Measurements from ENCODE around the gene GNAL. TPM values are rescaled to one million over a fixed set of nuclear protein-coding genes. Genes with fewer than 3 reads are reported as not detected.

GNAL gene
- total and polyA plus RNA-seq, 2 of the 4 experiments (the other 2 are of a cell fraction): 0.15 to 0.36 TPM

- H3K9ac ChIP-seq (ENCODE audit: low read depth, low read length): no peak overlapping the region
- H3K27me3 ChIP-seq (ENCODE audit: control insufficient read depth, insufficient read depth, low read length): peaks cover 11% of the 10 kb centered on the region
- ATAC-seq (ENCODE audit: low read depth) (no peak), DNase-seq (no peak)
- no peak overlapping the region for H4K5ac ChIP-seq (ENCODE audit: low read depth, low read length)
- H4K20me1 ChIP-seq (ENCODE audit: insufficient read depth, low read length): no peaks in the 10 kb centered on the region
- H3K14ac ChIP-seq (replicated peaks; ENCODE audit: low read depth, low read length): no peak overlapping the region
- no peak overlapping the region for H3K56ac ChIP-seq (ENCODE audit: extremely low read depth, insufficient read depth, low read length)
- H4K91ac ChIP-seq (ENCODE audit: insufficient read depth, low read depth, low read length): no peak overlapping the region
- no TSS peak for BruUV-seq (replicated peaks)
- no peaks in the 10 kb centered on the region for H3K79me1 ChIP-seq (ENCODE audit: low read depth in 1 of 2, low read length in 2 of 2)
- no peaks in the 10 kb centered on the region for H3K36me3 ChIP-seq (ENCODE audit: control insufficient read depth, insufficient read depth, low read length)
- H2AK9ac ChIP-seq (replicated peaks; ENCODE audit: low read depth, low read length, poor library complexity): no peak overlapping the region
- no peaks in the 10 kb centered on the region for H3K9me1 ChIP-seq (ENCODE audit: insufficient read depth, low read length)
- no peak overlapping the region for H2BK20ac ChIP-seq (ENCODE audit: low read depth, low read length)
- no peaks in the 10 kb centered on the region for H3K9me3 ChIP-seq (ENCODE audit: control insufficient read depth, insufficient read depth, low read length)
- intact Hi-C loops (cut with micrococcal nuclease) (no loop called here), dilution Hi-C loops (cut with HindIII; ENCODE audit: low sequenced_read_pairs, unreplicated experiment) (no loop called here), in situ Hi-C loops (cut with MboI; ENCODE audit: low sequenced_read_pairs) (no loop called here)
- no peak overlapping the region for H3K23ac ChIP-seq (ENCODE audit: low read depth, low read length)
- H2AFZ ChIP-seq (replicated peaks; ENCODE audit: low read length, poor library complexity): no peak overlapping the region
- WGBS, 2 experiments (ENCODE audit: extremely low coverage in 2 of 2, insufficient read length in 1 of 2): 12 to 100% methylated on average over 1 to 4 of the region's 10 CpGs
- no peak overlapping the region for H3K4me3 ChIP-seq (ENCODE audit: insufficient read depth, low read depth, low read length)
- H3K18ac ChIP-seq (ENCODE audit: low read depth, low read length): no peak overlapping the region
- no peak for TF ChIP-seq USF2 (IDR thresholded peaks at IDR 0.05; ENCODE audit: low read depth, low read length)
- TF ChIP-seq RAD21 (IDR thresholded peaks at IDR 0.05; ENCODE audit: low read length): no peak
- TF ChIP-seq POLR2A (IDR thresholded peaks at IDR 0.05; ENCODE audit: low read depth, low read length): no peak
- TF ChIP-seq BHLHE40 (IDR thresholded peaks at IDR 0.05; ENCODE audit: low read depth, low read length): no peak
- TF ChIP-seq MAZ (IDR thresholded peaks at IDR 0.05; ENCODE audit: borderline replicate concordance, low read depth, low read length): no peak
- no peak for TF ChIP-seq CEBPB (IDR thresholded peaks at IDR 0.05; ENCODE audit: low read depth, low read length)
- no peak for TF ChIP-seq RFX5 (IDR thresholded peaks at IDR 0.05; ENCODE audit: low read depth, low read length)
- no peak for TF ChIP-seq CHD1 (IDR thresholded peaks at IDR 0.05; ENCODE audit: low read depth, low read length)
- TF ChIP-seq NFE2L2 (IDR thresholded peaks at IDR 0.05; ENCODE audit: low read depth, low read length): no peak
- TF ChIP-seq MAFK (IDR thresholded peaks at IDR 0.05; ENCODE audit: low read depth, low read length): no peak
- no peak for TF ChIP-seq RCOR1 (IDR thresholded peaks at IDR 0.05; ENCODE audit: insufficient replicate concordance, low read length)
- no peak for TF ChIP-seq FOS (IDR thresholded peaks at IDR 0.05; ENCODE audit: low read depth, low read length)
- no peak for TF ChIP-seq MXI1 (IDR thresholded peaks at IDR 0.05; ENCODE audit: borderline replicate concordance, low read depth, low read length)
- TF ChIP-seq ELK1 (IDR thresholded peaks at IDR 0.05; ENCODE audit: borderline replicate concordance, low read depth, low read length): no peak
- no peak for TF ChIP-seq SMC3 (IDR thresholded peaks at IDR 0.05; ENCODE audit: low read depth, low read length)
- no peak overlapping the region for H2BK15ac ChIP-seq (ENCODE audit: low read depth, low read length)
- H3K4me1 ChIP-seq (ENCODE audit: control insufficient read depth, insufficient read depth, low read length): no peaks in the 10 kb centered on the region
- no peak overlapping the region for H3K4ac ChIP-seq (ENCODE audit: low read depth, low read length)
- no peak overlapping the region for H2AK5ac ChIP-seq (ENCODE audit: low read depth, low read length)
- no peak overlapping the region for H3K27ac ChIP-seq (ENCODE audit: insufficient read depth, low read length)
- no peak overlapping the region for H2BK120ac ChIP-seq (ENCODE audit: low read depth, low read length)
- no peak overlapping the region for H2BK5ac ChIP-seq (ENCODE audit: low read depth, low read length, poor library complexity, severe bottlenecking)
- POLR2A ChIA-PET (ENCODE audit: unreplicated experiment): no interaction called here
- CTCF ChIA-PET: interaction anchor here (0.8 kb wide), 1 partner anchor 9 kb away, joined by 4 read pairs; no protein-coding TSS in a partner anchor
- H4K8ac ChIP-seq (ENCODE audit: low read depth in 2 of 2, low read length in 2 of 2): no peak overlapping the region
- no peak overlapping the region for H3K4me2 ChIP-seq (ENCODE audit: low read depth, low read length)
Observed at GRCh38 chr18:11676386-11676785, 12.7 kb upstream of the GNAL start.
